GM12878 (cell line): Measurements from ENCODE around the gene CSMD2. TPM values are rescaled to one million over a fixed set of nuclear protein-coding genes. Genes with fewer than 3 reads are reported as not detected.

Source experiments
- ATAC-seq: fragments of 200-7000 bp; cut with Tn5 transposase; 3 replicates; pipeline ENCODE4 v1.9.1; 2020; ENCODE audit warnings: mild to moderate bottlenecking, moderate library complexity
- BruUV-seq: library from RNA; stranded (reverse); fragments of 400-500 nt; replicated peaks from 2 replicates; lab custom pipeline; 2021; lab: Mats Ljungman, UMichigan
- CTCF ChIA-PET: fragments of 300-600 bp; sonication (Branson Sonifier 250); formaldehyde crosslinking; extraction: SDS; loops from one replicate; lab custom pipeline; 2021; ENCODE audit warnings: inconsistent platforms; lab: Yijun Ruan, JAX
- POLR2A ChIA-PET: fragments of 350-600 bp; formaldehyde crosslinking; extraction: SDS; loops from one replicate; lab custom pipeline; 2021; ENCODE audit warnings: inconsistent platforms; lab: Charles Lee
- RAD21 ChIA-PET: fragments of 300-600 bp; sonication (Branson Sonifier 250); formaldehyde crosslinking; loops from one replicate; lab custom pipeline; 2023; ENCODE audit warnings: antibody characterized with exemption; ENCODE audit not compliant: unreplicated experiment; lab: Charles Lee
- SMC1A ChIA-PET: fragments of 300-600 bp; sonication (Branson Sonifier 250); formaldehyde crosslinking; loops from one replicate; lab custom pipeline; 2023; ENCODE audit not compliant: unreplicated experiment, uncharacterized antibody; lab: Charles Lee
- DNase-seq: peaks from one replicate; pipeline ENCODE4 v3.0.0-alpha.2; 2011; ENCODE audit warnings: low read depth, low spot score
- FAIRE-seq: peaks from 3 replicates; lab custom pipeline; 2011; peaks lifted over from hg19 to GRCh38; lab: Jason Lieb, UNC
- H2AFZ ChIP-seq: 2 replicates; pipeline ENCODE4 v1.6.0; 2011; ENCODE audit warnings: low read depth, low read length, control low read depth; ENCODE audit not compliant: control insufficient read depth
- H3K27ac ChIP-seq: 2 replicates; pipeline ENCODE4 v1.5.1; 2011; ENCODE audit warnings: control low read depth; ENCODE audit not compliant: control insufficient read depth, insufficient read depth
- H3K27me3 ChIP-seq, 2 experiments: replicated peaks in 1 of 2; 2 replicates each; pipeline versions ENCODE4 v1.6.0 to v1.6.1; 2011; ENCODE audit warnings: low read length in 1 of 2; ENCODE audit not compliant: control insufficient read depth in 2 of 2, insufficient read depth in 2 of 2
- H3K36me3 ChIP-seq, 2 experiments: 2 replicates each; pipeline ENCODE4 v1.5.1; 2011; ENCODE audit warnings: low read length in 1 of 2; ENCODE audit not compliant: control insufficient read depth in 2 of 2, insufficient read depth in 2 of 2
- H3K4me1 ChIP-seq: 2 replicates; pipeline ENCODE4 v1.6.1; 2011; ENCODE audit warnings: mild to moderate bottlenecking, low read length, moderate library complexity, mixed read lengths; ENCODE audit not compliant: control insufficient read depth, insufficient read depth
- H3K4me2 ChIP-seq: 2 replicates; pipeline ENCODE4 v1.6.0; 2011; ENCODE audit warnings: control low read depth; ENCODE audit not compliant: control insufficient read depth, insufficient read depth
- H3K4me3 ChIP-seq: fragments of 200-600 bp; sonication (generic); 2 replicates; pipeline ENCODE4 v1.5.1; 2016
- H3K79me2 ChIP-seq: 2 replicates; pipeline ENCODE4 v1.6.0; 2011; ENCODE audit warnings: low read length; ENCODE audit not compliant: control insufficient read depth, insufficient read depth
- H3K9ac ChIP-seq: 2 replicates; pipeline ENCODE4 v1.8.0; 2011; ENCODE audit warnings: low read length, control low read depth, mixed read lengths; ENCODE audit not compliant: control insufficient read depth, insufficient read depth
- H3K9me3 ChIP-seq: replicated peaks from 3 replicates; pipeline ENCODE4 v1.5.1; 2011; ENCODE audit warnings: mild to moderate bottlenecking, low read length; ENCODE audit not compliant: control insufficient read depth, insufficient read depth
- H4K20me1 ChIP-seq: 2 replicates; pipeline ENCODE4 v1.6.0; 2011; ENCODE audit not compliant: control insufficient read depth, insufficient read depth
- ATF2 ChIP-seq: IDR thresholded peaks from 2 replicates; pipeline ENCODE4 v1.6.1; 2012; ENCODE audit warnings: low read length, inconsistent platforms
- BACH1 ChIP-seq: fragments of 450-650 bp; IDR thresholded peaks from 2 replicates; pipeline ENCODE4 v1.6.1; 2017; ENCODE audit warnings: mild to moderate bottlenecking, borderline replicate concordance
- CHD4 ChIP-seq: fragments of 200-600 bp; sonication (generic); IDR thresholded peaks from 2 replicates; pipeline ENCODE4 v1.6.1; 2016; ENCODE audit warnings: mild to moderate bottlenecking
- CREM ChIP-seq: IDR thresholded peaks from 2 replicates; pipeline ENCODE4 v1.6.1; 2014; ENCODE audit warnings: antibody characterized with exemption, low read depth
- CTCF ChIP-seq, 3 experiments: IDR thresholded peaks in 2 of 3; conservative IDR thresholded peaks in 1 of 3; 2 replicates each; pipeline ENCODE4 v1.5.1; 2011; ENCODE audit warnings: low read depth in 3 of 3, low read length in 3 of 3, mild to moderate bottlenecking in 3 of 3, control low read depth in 2 of 3, moderate library complexity in 2 of 3, inconsistent platforms in 1 of 3, mixed read lengths in 1 of 3; ENCODE audit not compliant: control insufficient read depth in 2 of 3, insufficient read depth in 1 of 3; ENCODE audit errors: extremely low read depth in 1 of 3
- E2F8 ChIP-seq: fragments of 450-650 bp; IDR thresholded peaks from 2 replicates; pipeline ENCODE4 v1.6.1; 2018; ENCODE audit warnings: mild to moderate bottlenecking, low read depth, moderate library complexity; ENCODE audit not compliant: partially characterized antibody
- EP300 ChIP-seq, 2 experiments: fragments of 150-350 bp in 1 of 2; IDR thresholded peaks; 2 replicates each; pipeline ENCODE4 v1.6.1; 2011 to 2012; ENCODE audit warnings: low read depth in 2 of 2, low read length in 2 of 2, borderline replicate concordance in 1 of 2, improper control_type of control experiment in 1 of 2, inconsistent platforms in 1 of 2; ENCODE audit not compliant: control insufficient read depth in 1 of 2
- ETV6 ChIP-seq, 2 experiments: fragments of 450-650 bp in 1 of 2; IDR thresholded peaks in 1 of 2; conservative IDR thresholded peaks in 1 of 2; 2 replicates each; pipeline ENCODE4 v1.6.1; 2014; ENCODE audit warnings: antibody characterized with exemption in 1 of 2, borderline replicate concordance in 1 of 2, low read depth in 1 of 2, mild to moderate bottlenecking in 1 of 2, moderate library complexity in 1 of 2
- HCFC1 ChIP-seq: fragments of 150-350 bp; IDR thresholded peaks from 2 replicates; pipeline ENCODE4 v1.6.1; 2014; ENCODE audit warnings: low read length
- MYB ChIP-seq: fragments of 150-350 bp; IDR thresholded peaks from 2 replicates; pipeline ENCODE4 v1.6.1; 2014; ENCODE audit warnings: mild to moderate bottlenecking, low read depth, low read length, borderline replicate concordance
- NFIC ChIP-seq: IDR thresholded peaks from 2 replicates; pipeline ENCODE4 v1.6.1; 2012; ENCODE audit warnings: low read depth, mild to moderate bottlenecking, inconsistent platforms, low read length, moderate library complexity
- RB1 ChIP-seq: fragments of 450-650 bp; formaldehyde crosslinking; IDR thresholded peaks from 2 replicates; pipeline ENCODE4 v1.6.1; 2017; ENCODE audit warnings: mild to moderate bottlenecking, borderline replicate concordance
- SIX5 ChIP-seq: IDR thresholded peaks from 2 replicates; pipeline ENCODE4 v1.6.1; 2011; ENCODE audit warnings: mild to moderate bottlenecking, low read depth, low read length, moderate library complexity; ENCODE audit not compliant: severe bottlenecking
- SREBF1 ChIP-seq: IDR thresholded peaks from 2 replicates; pipeline ENCODE4 v1.6.1; 2012; ENCODE audit warnings: mild to moderate bottlenecking, low read length
- SUZ12 ChIP-seq: fragments of 200-600 bp; sonication (generic); IDR thresholded peaks from one replicate; pipeline ENCODE4 v1.6.1; 2018; ENCODE audit warnings: antibody characterized with exemption, mild to moderate bottlenecking; ENCODE audit not compliant: unreplicated experiment
- TCF12 ChIP-seq: IDR thresholded peaks from 2 replicates; pipeline ENCODE4 v1.6.1; 2011; ENCODE audit warnings: low read depth, mild to moderate bottlenecking, low read length
- ZBED1 ChIP-seq: IDR thresholded peaks from 2 replicates; pipeline ENCODE4 v1.6.1; 2016; ENCODE audit warnings: borderline replicate concordance
- ZNF274 ChIP-seq: IDR thresholded peaks from one replicate; pipeline ENCODE4 v1.8.0; 2011; ENCODE audit not compliant: insufficient read length, insufficient read depth
- ZSCAN29 ChIP-seq: fragments of 450-650 bp; IDR thresholded peaks from 2 replicates; pipeline ENCODE4 v1.6.1; 2017; ENCODE audit warnings: mild to moderate bottlenecking, moderate library complexity
- WGBS: methylation state at CpG from one replicate; pipeline ENCODE4 v1.1.6; 2016; ENCODE audit warnings: low lambda C conversion rate; ENCODE audit not compliant: insufficient replicate concordance, insufficient coverage; ENCODE audit errors: missing lambda C conversion rate; 5-methylcytosine and 5-hydroxymethylcytosine counted together
- in situ Hi-C: fragments of 300-500 bp; cut with MboI; formaldehyde crosslinking; loops from 9 replicates; pipeline ENCODE4 v1.14.3; 2018; ENCODE audit warnings: mixed read lengths
- intact Hi-C: fragments of 100-400 bp; cut with micrococcal nuclease; formaldehyde crosslinking; loops from one replicate; pipeline ENCODE4 v1.14.2; 2022; ENCODE audit not compliant: unreplicated experiment
- polyA plus RNA-seq, 11 experiments: library from polyadenylated mRNA; depleted of rRNA in 4 of 11; unstranded in 6 of 11; stranded (reverse) in 5 of 11; fragments of >200 nt; fragmentation: Nextera tagmentation in 4 of 11; fragmentation: Illumina TruSeq in 1 of 11; extraction: Ambion mirVana in 4 of 11; extraction: Trizol in 1 of 11; gene quantifications; 1 replicate in 1 of 11; 2 replicates in 10 of 11; pipeline versions ENCODE4 v1.2.1 to v1.2.3, GENCODE V29; 2011 to 2016; ENCODE audit warnings: inconsistent platforms in 2 of 11, missing spikeins in 2 of 11, low read depth in 1 of 11
- total RNA-seq, 4 experiments: library from RNA; depleted of rRNA in 3 of 4; stranded (reverse); fragments of >200 nt in 3 of 4; fragmentation: Illumina TruSeq in 1 of 4; extraction: Trizol in 1 of 4; gene quantifications; 2 replicates each; pipeline versions ENCODE4 v1.2.1 to v1.2.3, GENCODE V29; 2013 to 2021

CSMD2 gene
- total and polyA plus RNA-seq, 10 of the 15 experiments (the other 5 are each of a cell fraction or from before 2014, with no cell fraction given) = under 0.01 TPM; not detected in 9

GRCh38 chr1:33979341-33979740 is 185.7 kb downstream of the CSMD2 start (continued):
- TF ChIP-seq CHD4 = no peak
- TF ChIP-seq, all 136 proteins: peak for 0

- ChIA-PET POLR2A (no interaction called here), RAD21 (no interaction called here), SMC1A (no interaction called here), CTCF (no interaction called here)
- H3K27ac ChIP-seq = no peak overlapping the region
- no peak overlapping the region for H3K4me2 ChIP-seq
- no peaks in the 10 kb centered on the region for H4K20me1 ChIP-seq
- FAIRE-seq = no peak
- no peaks in the 10 kb centered on the region for H3K36me3 ChIP-seq
- H3K9me3 ChIP-seq = no peaks in the 10 kb centered on the region
- DNase-seq = no peak
- H2AFZ ChIP-seq = no peak overlapping the region
- in situ Hi-C loops = no loop called here
- WGBS = 6% methylated on average over 3 of the region's 3 CpGs
- BruUV-seq = no TSS peak
- H3K4me3 ChIP-seq = no peak overlapping the region
- peaks cover 0 to under 1% of the 10 kb centered on the region in 2 experiments; a peak in 2 of 4 replicates for H3K27me3 ChIP-seq
- no peaks in the 10 kb centered on the region for H3K4me1 ChIP-seq
- no peak overlapping the region for H3K9ac ChIP-seq
- no peak for ATAC-seq
- intact Hi-C loops = no loop called here
- no peaks in the 10 kb centered on the region for H3K79me2 ChIP-seq
- TF ChIP-seq SREBF1 (no peak), ZBED1 (no peak), ZSCAN29 (no peak), BACH1 (no peak), E2F8 (no peak), TCF12 (no peak), HCFC1 (no peak), MYB (no peak), RB1 (no peak), ZNF274 (no peak), CREM (no peak), ATF2 (no peak), EP300 (IDR thresholded peaks at IDR 0.05; ENCODE audit: borderline replicate concordance in 1 of 2, control insufficient read depth in 1 of 2, low read depth in 2 of 2, low read length in 2 of 2) (no peak), NFIC (no peak), SIX5 (no peak), CTCF (IDR thresholded peaks at IDR 0.05 in 2 of 3, conservative IDR thresholded peaks at IDR 0.05 in 1 of 3; ENCODE audit: control insufficient read depth in 2 of 3, extremely low read depth in 1 of 3, insufficient read depth in 1 of 3, low read depth in 3 of 3, low read length in 3 of 3) (no peak), ETV6 (conservative IDR thresholded peaks at IDR 0.05 in 1 of 2, IDR thresholded peaks at IDR 0.05 in 1 of 2; ENCODE audit: borderline replicate concordance in 1 of 2, low read depth in 1 of 2) (no peak), SUZ12 (no peak)
Measured at GRCh38 chr1:33975961-33976360, 189.1 kb downstream of the CSMD2 start.
